Measurements from ENCODE around the gene PEX10.

PEX10 gene

DNA sequence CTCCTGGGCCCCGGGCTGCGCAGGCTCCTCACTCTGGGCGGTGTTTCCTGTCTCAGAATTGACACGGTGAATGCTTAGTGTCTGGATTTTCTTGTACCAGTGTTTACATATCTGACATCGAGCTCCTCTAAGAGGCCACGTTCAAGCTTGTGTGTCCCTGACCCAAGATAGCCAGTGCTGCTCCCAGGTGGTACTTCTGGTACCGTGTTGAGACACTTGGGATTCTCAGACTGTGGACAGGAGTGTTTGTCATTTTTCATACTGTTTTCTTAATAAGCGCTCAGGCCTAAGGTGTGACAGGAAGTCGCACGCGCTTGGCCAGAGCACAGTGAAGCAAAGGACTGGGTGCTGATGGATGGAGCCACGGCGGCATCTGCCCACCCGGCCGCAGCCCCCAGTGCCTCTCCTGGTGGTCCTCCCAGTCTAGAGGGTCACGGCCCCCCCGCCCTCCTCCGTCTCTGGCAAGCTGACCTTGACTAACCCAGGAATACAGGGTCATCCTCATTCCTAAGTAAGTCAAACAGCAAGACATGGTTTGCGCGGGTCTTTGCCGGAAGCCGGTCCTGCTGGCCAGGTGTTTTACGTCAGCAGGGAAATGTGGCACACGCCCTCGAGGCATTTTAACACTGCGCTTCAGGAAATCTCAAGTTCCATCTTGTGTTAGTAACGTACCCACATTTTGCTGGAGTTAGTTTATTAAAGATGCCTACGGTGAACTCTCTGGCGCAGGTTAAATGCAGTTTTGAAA, 8.0 kb downstream of the PEX10 start:
- no peak for DNase-seq

GRCh38 chr1:2403273-2403672, 9.1 kb downstream of the PEX10 start:
- no peak for DNase-seq

GRCh38 chr1:2402420-2402819, 9.9 kb downstream of the PEX10 start:
- no peak for DNase-seq

DNA sequence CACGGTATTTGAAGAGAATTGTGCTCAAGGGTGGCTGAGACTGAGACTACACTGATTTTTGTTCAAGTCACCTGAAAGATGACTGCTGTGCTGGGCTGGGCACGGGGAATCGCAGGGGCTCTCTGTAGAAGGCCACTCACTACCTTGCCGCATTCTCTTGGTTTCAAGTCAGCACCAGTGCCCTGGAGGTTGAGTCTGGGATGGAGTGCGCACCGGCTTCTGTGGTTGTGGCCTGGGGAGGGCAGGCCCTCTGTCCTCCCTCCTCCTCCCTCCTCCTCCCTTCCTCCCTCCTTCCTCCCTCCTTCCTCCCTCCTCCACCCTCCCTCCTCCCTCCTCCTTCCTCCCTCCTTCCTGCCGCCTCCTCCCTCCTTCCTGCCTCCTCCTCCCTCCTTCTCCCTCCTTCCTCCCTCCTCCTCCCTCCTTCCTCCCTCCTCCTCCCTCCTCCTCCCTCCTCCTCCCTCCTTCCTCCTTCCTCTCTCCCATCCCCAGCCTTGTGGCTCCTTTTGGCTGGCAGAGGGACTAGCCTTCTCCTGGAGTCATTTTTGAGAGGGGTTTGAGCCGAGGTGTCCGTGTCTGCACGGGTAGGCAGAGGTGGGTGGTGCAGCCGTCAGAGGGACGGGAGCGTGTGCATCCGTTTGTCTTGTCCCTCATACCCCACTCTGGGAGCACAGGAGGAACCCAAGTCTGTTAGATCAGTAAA, 11.3 kb downstream of the PEX10 start:
- DNase-seq, result no peak

GRCh38 chr1:2400576-2400909, 11.8 kb downstream of the PEX10 start:
- DNase-seq, result no peak

GRCh38 chr1:2399890-2400575, 12.3 kb downstream of the PEX10 start:
- no peak for DNase-seq

DNA sequence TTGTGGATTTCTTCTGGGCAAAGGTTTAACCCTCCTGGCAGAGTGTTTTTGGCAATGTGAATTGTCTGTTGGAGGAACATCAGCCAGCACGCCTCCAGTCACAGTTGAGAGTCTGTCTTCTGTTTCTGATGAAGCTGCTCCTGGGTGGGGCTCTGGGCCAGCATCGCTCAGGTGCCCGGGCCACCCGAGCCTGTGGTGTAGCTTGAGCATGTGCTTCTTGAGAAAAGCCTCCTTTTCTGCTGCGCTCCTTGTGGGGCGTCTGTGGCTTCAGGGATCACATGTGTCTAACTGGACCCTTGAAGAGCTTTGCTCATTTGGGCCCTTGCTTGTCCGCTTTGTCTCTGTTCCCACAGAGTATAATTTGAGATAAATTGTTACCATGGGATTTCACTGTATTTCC, 13.5 kb downstream of the PEX10 start:
- DNase-seq, result no peak

GRCh38 chr1:2397007-2397679, 15.2 kb downstream of the PEX10 start:
- DNase-seq, result no peak

DNA sequence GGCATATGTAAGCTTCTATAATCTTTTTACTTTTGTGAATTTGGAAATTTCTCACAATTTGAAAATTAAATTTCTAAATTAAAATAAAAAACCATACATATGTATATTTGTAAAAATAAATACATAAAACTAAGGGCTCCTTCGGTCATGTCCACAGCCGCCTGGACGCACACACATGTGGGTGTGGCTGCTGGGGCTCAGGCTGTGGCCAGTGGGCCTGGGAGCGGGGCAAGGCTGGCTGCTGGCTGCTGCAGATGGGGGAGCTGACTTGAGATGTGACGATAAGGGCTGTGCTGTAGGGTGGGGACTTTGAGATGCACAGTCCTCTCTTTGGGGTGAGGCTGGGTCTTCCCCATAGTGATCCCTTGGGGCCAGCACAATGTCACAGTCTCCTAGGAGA, 15.9 kb downstream of the PEX10 start:
- no peak for DNase-seq

DNA sequence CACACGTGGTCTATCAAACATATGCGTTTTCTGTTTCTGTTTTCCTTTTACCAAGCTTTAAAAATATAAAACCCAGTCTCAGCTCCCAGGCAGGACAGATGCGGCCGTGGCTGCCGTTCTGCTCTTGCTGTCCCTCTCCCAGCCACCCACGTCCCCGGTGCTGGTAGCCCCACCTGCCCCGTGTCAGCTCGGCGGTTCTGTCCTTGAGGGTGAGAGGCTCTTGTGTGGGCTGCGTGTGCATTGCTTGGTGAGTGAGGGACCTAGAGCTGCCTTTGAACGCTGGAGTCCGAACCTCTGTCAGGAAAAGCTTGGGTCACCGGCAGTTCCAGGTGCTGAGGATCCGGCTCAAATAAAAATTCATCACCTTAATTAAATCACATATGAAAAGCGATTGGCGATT, 16.3 kb downstream of the PEX10 start:
- no peak for DNase-seq

GRCh38 chr1:2395245-2395644, 17.1 kb downstream of the PEX10 start:
- DNase-seq, result no peak

DNA sequence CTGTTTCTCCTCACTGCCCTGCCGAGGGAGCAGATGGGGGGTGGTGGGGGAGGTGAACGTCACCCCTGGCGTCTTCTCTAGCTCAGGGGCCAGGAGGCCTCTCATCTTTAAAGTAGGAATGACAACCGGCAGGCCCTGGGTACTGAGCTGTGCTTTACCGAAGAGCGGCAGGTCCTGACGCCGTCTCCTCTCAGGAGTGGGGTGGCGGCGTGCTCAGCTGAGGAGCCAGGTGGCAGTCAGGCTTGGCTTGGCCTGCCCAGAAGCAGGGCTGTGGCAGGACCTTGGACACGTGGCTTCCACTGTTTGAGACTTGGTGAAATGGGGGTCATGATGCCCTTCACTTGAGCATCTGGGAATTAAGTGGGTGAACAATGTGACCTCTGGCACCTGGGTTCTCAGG, 17.6 kb downstream of the PEX10 start:
- no peak for DNase-seq

DNA sequence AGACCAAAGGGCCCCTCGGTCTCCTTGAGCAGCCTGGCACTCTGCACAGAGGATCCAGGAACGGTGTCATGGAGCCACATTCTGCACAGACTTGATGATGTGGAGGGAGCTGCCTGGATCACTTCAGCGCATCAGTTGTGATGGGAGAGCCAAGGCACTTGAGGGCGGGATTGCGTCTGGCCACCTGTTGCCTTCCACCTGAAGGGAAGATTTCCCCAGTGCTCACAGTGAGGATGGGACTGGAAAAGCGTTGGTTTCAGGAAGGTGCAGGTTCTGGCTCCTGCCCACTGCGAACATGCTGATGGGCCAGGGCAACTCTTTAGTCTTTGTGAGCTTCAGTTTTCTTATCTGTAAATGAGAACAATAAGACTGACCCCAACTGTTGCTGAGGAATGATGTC, 18.1 kb downstream of the PEX10 start:
- no peak for DNase-seq

DNA sequence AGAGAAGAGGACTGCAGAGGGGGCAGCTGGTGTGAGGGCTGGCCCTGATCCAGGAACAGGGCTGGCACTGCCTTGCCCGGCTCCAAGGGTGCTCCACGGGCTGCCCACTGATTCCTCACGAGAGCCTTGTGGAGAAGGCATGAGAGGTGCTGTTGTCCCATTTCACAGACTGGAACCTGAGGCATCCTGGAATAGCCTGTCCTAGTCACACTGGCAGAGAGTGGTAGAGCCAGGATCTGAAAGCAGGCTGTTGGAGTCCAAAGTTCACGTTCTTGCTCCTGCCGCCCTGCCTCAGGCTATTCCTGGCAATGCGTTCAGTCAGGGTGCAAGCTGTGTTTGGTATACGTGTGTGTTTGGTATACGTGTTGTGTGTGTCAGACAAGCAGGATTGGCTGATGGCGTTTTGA, 18.9 kb downstream of the PEX10 start:
- DNase-seq, result no peak

DNA sequence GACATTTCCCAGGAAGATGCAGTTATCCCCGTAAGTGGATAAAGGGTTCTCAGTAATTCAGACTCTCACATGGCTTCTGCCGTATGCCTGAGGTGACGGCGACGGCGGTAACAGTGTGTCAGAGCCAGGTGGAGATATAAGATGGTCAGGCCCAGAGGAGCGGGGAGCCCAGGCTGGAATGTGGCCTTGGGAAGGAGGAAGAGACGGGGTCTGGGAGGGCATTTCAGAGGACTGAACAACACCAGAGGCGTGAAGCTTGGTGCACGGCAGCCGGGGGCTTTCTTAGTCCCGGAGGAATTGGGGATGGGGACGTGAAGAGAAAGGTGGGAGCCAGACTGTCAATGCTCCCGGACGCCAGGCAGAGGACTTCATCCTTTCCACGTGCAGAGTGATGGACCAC, 19.7 kb downstream of the PEX10 start:
- no peak for DNase-seq

DNA sequence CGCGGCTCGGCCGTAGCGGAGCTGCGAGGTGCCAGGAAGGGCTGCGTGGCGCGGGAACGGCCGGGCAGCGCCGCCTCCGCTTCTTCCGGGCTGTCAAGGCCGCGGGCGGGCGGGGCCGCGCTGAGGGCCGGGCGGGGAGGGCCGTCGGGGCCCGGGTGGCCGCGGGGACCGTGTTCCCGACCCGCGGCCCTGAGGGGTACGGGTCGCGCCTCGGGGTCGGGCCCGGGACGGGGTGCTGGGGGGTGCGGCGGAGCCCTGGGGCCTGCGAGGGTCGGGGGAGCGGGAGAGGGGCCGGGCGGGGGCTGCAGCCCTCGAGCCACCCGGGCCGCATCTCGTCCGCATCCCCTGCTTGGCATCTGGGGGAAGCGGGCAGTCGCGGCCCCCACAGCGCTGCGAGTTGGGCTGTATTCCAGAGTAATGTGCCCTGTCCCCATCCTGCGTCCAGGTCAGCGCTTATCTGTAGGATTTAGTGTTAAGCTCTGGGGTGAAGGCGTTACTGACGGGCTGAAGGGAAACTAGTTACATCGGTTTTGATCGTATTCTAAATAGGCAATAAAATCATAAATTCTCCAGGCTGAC, 20.3 kb downstream of the PEX10 start:
- DNase-seq, result no peak

DNA sequence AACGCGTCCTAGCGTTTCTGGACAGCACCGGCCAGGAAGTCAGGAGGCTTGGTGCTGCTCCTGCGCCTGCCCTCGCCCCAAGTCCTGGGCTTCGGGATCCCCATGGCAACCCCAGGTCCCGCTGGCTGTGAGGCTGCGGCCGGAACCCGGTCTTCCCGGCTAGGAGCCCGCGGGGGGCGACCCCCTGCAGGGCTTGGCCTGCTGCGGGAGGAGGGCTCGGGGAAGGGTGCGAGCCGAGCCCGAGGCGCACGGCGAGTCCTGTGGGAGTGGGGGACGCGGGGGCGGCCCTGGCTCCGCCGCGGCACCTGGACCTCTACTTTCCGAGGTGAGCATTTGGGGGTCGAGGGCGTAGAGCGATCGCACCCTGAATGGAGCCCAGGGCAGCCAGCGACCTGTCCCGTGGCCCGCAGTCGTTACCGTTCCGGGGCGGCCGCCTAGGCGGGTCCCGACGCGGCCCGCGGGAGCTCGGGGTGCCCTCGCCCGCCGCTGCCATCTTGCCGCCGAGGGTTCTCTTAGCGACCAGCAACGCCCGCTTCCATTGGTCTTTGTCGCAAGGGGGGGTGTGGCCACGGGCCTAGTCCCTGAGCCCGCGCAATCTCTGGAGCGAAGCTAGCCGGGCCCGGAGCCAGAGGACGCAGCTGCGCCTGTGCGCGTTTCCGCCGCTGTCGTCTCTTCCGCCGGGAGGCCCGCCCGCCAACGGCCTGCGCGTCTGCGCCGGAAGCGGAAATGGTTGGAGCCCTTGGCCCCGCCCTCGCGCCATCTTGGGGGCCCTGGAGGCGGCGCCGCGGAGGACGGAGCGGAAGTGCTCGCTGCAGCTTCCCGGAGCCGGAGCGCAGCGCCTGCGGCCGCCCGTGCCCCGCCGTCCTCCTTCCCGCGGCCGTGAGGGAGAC, 21.1 kb downstream of the PEX10 start, which contains the start of the genes MORN1 and RER1:
Gene MORN1, minus strand, starts transcription at position 514 of the 890 bp plus-strand sequence. Its CDS starts 21 bp downstream, at position 493.
Gene RER1, plus strand, starts transcription at position 801 of the 890 bp plus-strand sequence. CDS start 3,950 bp downstream, outside the sequence.
- DNase-seq, result peak; percentile 100

GRCh38 chr1:2389644-2390043, 22.7 kb downstream of the PEX10 start:
- no peak for DNase-seq

DNA sequence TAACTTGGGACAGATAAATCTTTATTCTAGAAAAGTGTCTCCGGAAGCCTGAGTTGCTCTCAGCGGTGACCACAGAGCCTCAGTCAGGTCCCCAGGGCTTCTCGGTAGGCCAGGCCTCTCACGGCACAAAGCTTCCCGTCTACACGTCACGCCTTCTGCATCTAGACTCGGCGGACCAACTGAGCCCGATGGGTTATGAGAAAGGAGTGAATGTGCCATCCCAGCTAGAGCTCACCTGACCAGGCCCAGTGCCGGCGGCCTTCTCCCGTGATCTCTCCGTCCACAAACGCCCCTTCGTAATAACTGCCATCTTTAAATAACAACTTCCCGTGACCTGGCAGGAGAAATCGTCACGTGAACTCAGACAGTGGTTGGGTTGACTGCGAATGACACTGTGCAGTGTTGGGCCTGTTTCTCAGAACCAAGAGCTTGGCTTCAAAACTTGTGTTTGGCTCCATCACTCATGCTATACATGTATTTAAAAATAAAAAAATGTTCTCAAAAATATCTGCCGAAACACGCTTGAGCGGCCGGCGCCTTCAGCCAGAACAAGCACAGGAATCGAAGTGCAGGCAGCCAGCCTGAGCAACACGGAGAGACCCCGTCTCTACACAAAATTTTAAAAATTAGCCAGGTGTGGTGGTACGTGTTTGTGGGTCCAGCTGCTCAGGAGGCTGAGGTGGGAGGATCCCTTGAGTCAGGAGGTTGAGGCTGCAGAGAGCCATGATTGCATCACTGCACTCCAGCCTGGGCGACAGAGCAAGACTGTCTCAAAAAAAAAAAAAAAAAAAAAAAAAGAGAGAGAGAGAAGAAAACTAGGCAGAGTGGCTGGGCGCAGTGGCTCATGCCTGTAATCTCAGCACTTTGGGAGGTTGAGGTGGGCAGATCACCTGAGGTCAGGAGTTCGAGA, 24.1 kb downstream of the PEX10 start:
- DNase-seq, result no peak
